BJ (cell line): ENCODE data around the gene RNASE7. TPM values are rescaled to one million over a fixed set of nuclear protein-coding genes. Genes with fewer than 3 reads are reported as not detected.

Experiments used
- CTCF ChIA-PET: fragments of 350-600 bp; formaldehyde crosslinking; extraction: SDS; loops from one replicate; lab custom pipeline; 2021; ENCODE audit warnings: antibody characterized with exemption, inconsistent platforms; lab: Yijun Ruan, JAX
- POLR2A ChIA-PET: fragments of 300-600 bp; sonication (Branson Sonifier 250); formaldehyde crosslinking; extraction: SDS; loops from one replicate; lab custom pipeline; 2021; ENCODE audit warnings: antibody characterized with exemption; lab: Charles Lee
- DNase-seq: peaks from one replicate; pipeline ENCODE4 v3.0.0-alpha.2; 2011; ENCODE audit warnings: low read depth
- H3K27me3 ChIP-seq: 2 replicates; pipeline ENCODE4 v1.6.0; 2011; ENCODE audit warnings: low read length; ENCODE audit not compliant: control insufficient read depth, insufficient read depth
- H3K36me3 ChIP-seq: 2 replicates; pipeline ENCODE4 v1.5.1; 2011; ENCODE audit warnings: low read length; ENCODE audit not compliant: control insufficient read depth, insufficient read depth
- H3K4me3 ChIP-seq: 2 replicates; pipeline ENCODE4 v1.5.1; 2011; ENCODE audit warnings: low read depth, mild to moderate bottlenecking, control low read depth, low read length
- polyA plus RNA-seq: library from polyadenylated mRNA; depleted of rRNA; stranded (reverse); fragments of >200 nt; gene quantifications from 2 replicates; pipeline ENCODE4 v1.2.3, GENCODE V29; 2011
- TF ChIP-seq, protein P1 (sequence below): IDR thresholded peaks from 2 replicates; pipeline ENCODE4 v1.5.1; 2011; ENCODE audit warnings: low read depth, mild to moderate bottlenecking, control low read depth, inconsistent platforms, low read length, moderate library complexity; ENCODE audit not compliant: insufficient read depth

RNASE7 gene
- polyA plus RNA-seq, 1 experiment: not detected

DNA sequence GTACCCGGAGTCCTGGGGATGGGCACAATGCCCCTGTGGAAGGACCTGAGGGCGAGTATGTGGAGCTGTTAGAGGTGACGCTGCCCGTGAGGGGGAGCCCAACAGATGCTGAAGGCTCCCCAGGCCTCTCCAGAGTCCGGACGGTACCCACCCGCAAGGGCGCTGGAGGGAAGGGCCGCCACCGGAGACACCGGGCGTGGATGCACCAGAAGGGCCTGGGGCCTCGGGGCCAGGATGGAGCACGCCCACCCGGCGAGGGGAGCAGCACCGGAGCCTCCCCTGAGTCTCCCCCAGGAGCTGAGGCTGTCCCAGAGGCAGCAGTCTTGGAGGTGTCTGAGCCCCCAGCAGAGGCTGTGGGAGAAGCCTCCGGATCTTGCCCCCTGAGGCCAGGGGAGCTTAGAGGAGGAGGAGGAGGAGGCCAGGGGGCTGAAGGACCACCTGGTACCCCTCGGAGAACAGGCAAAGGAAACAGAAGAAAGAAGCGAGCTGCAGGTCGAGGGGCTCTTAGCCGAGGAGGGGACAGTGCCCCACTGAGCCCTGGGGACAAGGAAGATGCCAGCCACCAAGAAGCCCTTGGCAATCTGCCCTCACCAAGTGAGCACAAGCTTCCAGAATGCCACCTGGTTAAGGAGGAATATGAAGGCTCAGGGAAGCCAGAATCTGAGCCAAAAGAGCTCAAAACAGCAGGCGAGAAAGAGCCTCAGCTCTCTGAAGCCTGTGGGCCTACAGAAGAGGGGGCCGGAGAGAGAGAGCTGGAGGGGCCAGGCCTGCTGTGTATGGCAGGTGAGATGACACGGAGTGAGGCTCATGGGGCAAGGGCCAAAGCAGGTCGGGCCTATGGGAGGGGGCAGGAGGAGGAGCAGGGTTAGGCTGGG lies 32.5 kb downstream of the RNASE7 start:
- Histone ChIP-seq H3K27me3 (no peaks in the 10 kb centered on the region), H3K36me3 (peaks cover 46% of the 10 kb centered on the region), H3K4me3 (no peak overlapping the region)
- DNase-seq: no peak
- ChIA-PET CTCF (interaction anchor here (0.6 to 6.3 kb wide), 5 partner anchors 19 to 104 kb away, joined by 3 to 117 read pairs (median 4); partner anchors contain the start of gene TMEM253), POLR2A (no interaction called here)
- TF ChIP-seq, protein P1, sequence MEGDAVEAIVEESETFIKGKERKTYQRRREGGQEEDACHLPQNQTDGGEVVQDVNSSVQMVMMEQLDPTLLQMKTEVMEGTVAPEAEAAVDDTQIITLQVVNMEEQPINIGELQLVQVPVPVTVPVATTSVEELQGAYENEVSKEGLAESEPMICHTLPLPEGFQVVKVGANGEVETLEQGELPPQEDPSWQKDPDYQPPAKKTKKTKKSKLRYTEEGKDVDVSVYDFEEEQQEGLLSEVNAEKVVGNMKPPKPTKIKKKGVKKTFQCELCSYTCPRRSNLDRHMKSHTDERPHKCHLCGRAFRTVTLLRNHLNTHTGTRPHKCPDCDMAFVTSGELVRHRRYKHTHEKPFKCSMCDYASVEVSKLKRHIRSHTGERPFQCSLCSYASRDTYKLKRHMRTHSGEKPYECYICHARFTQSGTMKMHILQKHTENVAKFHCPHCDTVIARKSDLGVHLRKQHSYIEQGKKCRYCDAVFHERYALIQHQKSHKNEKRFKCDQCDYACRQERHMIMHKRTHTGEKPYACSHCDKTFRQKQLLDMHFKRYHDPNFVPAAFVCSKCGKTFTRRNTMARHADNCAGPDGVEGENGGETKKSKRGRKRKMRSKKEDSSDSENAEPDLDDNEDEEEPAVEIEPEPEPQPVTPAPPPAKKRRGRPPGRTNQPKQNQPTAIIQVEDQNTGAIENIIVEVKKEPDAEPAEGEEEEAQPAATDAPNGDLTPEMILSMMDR: no peak

DNA sequence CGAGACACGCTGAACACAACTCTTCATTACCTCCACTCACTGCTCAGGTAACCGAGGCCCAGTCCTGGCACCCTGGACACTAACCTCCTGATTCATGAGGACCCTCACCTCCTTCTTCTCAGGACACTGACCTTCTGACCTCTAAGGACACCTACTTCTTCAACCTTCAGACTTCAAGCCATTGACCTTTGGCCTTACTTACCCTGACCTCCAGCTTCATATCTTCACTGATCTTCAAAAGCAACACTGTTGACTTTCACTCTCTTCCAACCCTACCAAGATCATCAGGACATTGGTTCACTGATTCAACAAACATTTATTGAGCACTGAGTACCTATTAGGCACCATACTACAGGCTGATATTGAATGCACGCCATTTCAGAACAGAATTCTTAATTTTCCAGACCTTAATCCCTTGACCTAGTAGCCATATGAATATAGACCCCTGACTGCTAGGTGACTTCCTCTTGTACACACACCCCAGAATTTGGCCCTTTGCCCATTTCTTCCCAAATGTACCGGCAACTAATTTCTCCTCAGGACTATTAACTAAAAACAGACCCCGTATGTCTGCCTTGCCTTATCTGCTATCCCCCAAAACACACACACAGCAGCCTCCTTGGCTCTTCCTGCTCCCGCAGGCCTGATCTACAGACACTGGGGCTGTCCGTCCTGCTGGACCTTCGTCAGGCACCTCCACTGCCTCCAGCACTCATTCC lies 33.7 kb downstream of the RNASE7 start:
- no peak for DNase-seq

DNA sequence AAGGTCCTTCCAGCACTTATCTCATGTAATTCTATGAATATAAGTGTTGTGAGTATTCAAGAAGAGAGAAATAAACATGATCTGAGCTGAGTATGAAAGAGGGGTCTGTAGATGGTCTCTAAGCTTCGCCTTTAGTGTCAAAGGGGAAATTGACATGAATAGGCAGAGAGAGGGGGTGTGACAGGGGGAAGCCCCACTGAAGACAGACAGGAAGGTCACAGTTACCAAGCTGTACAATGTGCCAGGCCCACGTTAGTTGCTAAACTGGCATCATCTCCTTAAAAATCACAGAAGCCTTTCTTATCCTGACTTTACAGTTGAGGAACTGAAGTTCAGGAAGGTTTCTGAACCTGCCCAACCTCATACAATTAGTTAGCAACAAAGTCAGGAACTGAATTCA lies 35.5 kb downstream of the RNASE7 start:
- Histone ChIP-seq H3K4me3 (no peak overlapping the region), H3K27me3 (no peaks in the 10 kb centered on the region), H3K36me3 (peaks cover 70% of the 10 kb centered on the region)
- CTCF ChIA-PET: interaction anchor here (1.3 to 6.1 kb wide), 3 partner anchors 8 to 15 kb away, joined by 3 to 38 read pairs (median 3); no protein-coding TSS in a partner anchor
- POLR2A ChIA-PET: no interaction called here
- DNase-seq: no peak
- TF ChIP-seq, protein P1: no peak

More for the DNA sequence above, 33.7 kb downstream of the RNASE7 start:
- no peaks in the 10 kb centered on the region for H3K27me3 ChIP-seq
- POLR2A ChIA-PET: no interaction called here
- H3K4me3 ChIP-seq: no peak overlapping the region
- TF ChIP-seq, protein P1: no peak
- peaks cover 53% of the 10 kb centered on the region for H3K36me3 ChIP-seq
- CTCF ChIA-PET: interaction anchor here (1.2 to 6.3 kb wide), 4 partner anchors 10 to 105 kb away, joined by 3 to 117 read pairs (median 52); partner anchors contain the start of gene TMEM253

DNA sequence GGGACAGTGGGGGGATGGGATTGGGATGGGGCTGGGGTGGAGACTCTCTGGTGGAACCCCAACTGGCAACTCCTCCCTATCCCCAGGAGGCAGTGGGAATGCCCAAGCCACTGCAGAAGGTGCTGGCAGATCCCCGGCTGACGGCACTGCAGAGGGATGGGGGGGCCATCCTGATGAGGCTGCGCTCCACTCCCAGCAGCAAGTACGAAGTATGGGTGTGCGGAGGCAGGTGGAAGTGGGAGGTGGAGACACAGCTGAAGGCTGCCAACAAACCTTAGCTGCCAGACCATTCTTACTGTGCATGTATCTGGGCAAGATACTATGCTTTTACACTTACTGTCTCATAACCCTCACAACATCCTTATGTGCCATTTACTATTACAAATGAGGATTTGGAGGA lies 36.1 kb downstream of the RNASE7 start:
- TF ChIP-seq, protein P1: no peak
- Histone ChIP-seq H3K36me3 (peaks cover 70% of the 10 kb centered on the region), H3K4me3 (no peak overlapping the region), H3K27me3 (no peaks in the 10 kb centered on the region)
- POLR2A ChIA-PET: no interaction called here
- DNase-seq: no peak
- CTCF ChIA-PET: interaction anchor here (1.3 to 6.1 kb wide), 3 partner anchors 10 to 14 kb away, joined by 3 to 38 read pairs (median 11); no protein-coding TSS in a partner anchor

DNA sequence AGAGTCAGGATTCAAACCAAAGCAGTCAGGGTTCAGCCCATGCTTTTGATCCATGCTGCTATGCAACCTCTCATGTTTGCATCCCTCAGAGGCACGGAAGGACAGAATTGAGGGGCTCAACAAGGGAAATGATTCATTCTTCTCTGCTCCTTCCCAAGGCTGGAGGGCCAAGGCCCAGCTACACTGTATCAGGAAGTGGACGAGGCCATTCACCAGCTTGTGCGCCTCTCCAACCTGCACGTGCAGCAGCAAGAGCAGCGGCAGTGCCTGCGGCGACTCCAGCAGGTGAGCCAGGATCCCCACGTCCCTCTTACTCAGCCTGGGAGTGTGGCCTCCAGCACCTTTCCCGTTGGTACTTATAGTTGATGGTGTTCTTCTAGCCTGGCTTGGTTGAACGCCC lies 36.6 kb downstream of the RNASE7 start:
- CTCF ChIA-PET: interaction anchor here (1.7 to 6.1 kb wide), 3 partner anchors 10 to 14 kb away, joined by 7 to 38 read pairs (median 11); no protein-coding TSS in a partner anchor
- POLR2A ChIA-PET: no interaction called here

More for the DNA sequence above, 36.6 kb downstream of the RNASE7 start:
- DNase-seq: no peak
- TF ChIP-seq, protein P1: no peak
- Histone ChIP-seq H3K4me3 (no peak overlapping the region), H3K36me3 (peaks cover 67% of the 10 kb centered on the region), H3K27me3 (no peaks in the 10 kb centered on the region)
